Amygdala (tissue), 56 donors: Measurements from ENCODE around the gene ZSCAN18.

Source experiments
- DNase-seq, 56 donors: peaks; one replicate each; lab custom pipeline; 2025; lab: John Stamatoyannopoulos, UW

ZSCAN18 gene

DNA sequence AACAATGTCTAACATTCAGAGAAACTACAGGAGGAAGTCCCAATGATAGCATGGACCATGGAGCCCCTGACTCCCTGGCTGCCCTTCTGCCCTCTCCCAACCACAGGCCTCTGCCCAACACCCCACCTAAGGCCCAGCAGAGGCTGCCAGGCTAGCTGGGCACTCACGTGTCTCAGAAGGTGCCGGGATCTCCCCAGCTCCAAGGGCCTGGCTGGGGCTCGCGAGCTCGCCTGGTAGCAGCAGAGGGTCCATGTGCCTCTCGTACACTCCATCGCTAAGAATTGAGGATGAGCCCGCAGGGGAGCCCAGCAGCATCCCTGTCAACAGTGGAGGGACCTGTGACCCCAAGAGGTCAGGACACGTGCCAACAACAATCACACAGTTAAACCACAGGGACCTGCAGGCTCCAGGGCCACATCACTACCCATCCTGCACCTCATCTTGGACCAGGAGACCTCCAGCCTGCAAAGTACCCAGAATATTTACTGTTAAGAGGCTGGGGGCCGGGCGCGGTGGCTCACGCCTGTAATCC lies 9.4 kb downstream of the ZSCAN18 start:
- no peak for DNase-seq

DNA sequence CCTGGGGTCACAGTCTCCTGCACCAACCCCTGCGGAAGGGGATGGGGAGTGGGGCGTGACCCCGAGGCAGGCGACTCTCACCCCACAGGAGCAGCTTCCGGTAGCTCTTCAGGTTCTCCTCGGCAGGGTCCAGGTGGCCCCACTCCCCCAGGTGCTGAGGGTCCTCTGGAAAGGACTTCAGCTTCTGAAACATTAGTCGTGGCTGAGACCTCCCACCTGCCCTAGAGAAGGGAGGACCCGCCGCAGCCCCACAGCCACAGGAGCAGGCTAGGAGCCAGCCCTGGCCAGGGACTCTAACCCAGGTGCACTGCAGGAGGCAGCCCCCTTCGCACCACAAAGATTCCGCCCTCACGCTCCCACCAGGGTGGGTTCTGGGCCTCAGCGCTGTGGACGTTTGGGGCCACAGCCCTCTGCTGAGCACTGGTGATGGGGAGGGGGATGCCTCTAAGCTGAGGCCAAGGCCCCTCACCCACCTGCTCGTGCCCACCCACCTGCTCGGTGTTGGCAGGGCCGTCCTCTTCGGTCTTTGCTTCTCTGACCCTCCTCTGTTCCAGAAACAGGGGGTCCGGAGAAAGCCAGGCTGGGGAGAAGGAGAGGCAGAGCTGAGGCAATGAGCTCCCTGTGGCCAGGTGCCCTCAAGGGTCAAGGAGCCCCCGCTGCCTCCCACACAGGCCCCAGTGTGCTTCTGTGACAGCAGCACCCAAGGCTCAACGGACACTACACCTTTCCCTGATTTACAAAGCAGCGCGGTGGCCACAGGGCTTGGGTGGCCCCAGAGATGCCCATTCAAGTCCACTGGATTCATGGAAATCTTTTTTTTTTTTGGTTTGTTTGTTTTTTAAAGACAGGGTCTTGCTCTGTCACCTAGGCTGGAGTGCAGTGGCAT lies 11.0 kb downstream of the ZSCAN18 start:
- no peak for DNase-seq

DNA sequence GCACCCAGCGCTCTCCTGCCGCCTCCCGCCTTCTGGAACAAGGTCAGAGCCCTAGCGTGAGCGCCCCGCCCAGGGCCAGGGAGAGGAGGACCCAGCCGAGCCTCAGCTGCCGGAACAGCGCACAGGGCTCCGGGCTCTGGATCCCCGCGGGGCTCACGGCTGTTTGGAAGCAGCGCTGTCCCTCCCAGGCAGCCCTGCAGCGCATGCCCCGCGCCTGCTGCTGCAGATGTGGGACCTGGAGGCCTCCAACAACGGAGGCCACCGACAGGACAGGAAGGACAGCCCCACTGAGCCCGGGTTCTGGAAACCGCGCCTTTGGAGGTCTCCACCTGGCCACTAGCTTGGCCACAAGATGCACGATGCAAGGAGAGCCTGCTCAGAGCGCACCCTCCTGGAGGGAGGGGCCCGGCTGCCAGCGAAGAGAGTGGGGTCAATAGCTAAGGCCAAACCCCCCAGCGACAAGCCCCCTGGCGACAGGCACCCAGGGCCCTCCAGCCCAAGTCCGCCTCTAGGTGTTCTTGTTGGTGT lies 12.6 kb downstream of the ZSCAN18 start:
- no peak for DNase-seq

DNA sequence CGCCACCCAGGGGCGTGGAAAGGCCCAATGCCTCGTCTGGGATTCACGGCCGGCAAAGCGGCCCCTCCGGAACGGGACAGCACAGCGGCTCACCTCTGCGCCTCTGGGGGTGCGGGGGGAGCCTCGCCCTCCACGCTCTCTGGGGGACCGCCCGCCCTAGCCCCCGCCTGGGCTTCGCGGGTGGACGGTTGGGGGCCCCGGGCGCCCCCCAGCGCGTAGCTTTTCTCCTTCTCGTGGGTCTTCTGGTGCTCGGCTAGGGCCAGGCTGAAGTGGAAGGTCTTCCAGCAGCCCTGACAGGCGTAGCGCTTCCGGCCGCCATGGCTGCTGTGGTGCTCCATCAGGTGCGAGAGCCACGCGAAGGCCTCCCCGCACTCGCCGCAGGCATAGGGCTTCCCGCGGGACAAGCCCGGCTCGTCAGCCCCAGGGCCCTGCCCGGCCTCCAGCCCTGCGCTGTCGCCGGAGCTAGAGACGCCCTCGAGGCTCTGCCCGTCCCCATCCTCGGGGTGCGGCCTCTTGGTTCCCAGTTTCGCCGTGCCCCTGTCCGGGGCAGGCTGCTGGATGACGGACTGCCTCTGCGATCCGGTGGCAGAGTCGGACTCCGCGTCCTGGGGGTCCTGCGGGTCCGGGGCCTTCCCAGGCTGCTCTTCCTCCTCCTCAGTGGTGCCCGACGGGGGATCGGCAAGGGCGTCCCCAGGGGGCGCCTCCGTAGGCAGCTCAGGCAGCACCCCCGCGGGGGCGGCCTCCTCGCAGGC lies 13.3 kb downstream of the ZSCAN18 start:
- no peak for DNase-seq

DNA sequence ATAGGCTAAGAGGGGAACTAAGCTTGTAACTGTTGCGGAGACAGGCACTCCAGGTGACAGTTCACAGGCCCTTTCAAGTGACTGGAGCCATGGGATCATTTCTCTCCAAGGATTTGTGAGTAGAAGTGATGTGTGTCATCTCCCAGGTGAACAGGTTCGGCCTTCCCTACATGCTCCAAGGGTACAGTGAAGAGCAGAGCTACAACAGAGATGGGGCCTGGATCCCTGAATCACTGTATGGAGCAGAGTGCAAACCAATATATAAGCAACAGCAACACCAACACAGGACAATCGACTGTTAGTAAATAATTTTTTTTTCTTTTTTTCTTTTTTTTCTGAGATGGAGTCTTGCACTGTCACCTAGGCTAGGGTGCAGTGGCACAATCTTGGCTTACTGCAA lies 15.0 kb downstream of the ZSCAN18 start:
- DNase-seq: no peak

DNA sequence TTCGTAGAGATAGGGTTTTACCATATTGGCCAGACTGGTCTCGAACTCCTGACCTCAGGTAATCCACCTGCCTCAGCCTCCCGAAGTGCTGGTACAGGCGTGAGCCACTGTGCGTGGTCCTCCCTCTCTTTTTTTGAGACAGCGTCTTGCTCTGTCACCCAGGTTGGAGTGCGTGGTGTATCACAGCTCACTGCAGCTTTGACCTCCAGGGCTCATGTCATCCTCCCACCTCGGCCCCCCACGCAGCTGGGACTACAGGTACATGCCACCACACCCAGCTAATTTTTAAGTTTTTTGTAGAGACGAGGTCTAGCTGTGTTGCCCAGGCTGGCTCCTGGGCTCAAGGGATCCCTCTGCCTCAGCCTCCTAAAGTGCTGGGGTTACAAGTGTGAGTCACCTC lies 18.2 kb downstream of the ZSCAN18 start:
- DNase-seq: no peak

DNA sequence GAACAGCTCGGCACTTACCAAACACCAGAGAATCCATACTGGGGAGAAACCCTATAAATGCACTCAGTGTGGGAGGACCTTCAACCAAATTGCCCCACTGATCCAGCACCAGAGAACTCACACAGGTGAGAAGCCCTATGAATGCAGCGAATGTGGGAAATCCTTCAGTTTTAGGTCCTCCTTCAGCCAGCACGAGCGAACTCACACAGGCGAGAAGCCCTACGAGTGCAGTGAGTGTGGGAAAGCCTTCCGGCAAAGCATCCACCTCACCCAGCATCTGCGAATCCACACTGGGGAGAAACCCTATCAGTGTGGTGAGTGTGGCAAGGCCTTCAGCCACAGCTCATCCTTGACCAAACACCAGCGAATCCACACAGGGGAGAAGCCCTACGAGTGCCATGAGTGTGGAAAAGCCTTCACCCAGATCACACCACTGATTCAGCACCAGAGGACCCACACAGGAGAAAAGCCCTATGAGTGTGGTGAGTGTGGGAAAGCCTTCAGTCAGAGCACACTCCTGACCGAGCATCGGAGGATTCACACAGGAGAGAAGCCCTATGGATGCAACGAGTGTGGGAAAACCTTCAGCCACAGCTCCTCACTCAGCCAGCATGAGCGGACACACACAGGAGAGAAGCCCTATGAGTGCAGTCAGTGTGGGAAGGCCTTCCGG lies 30.7 kb downstream of the ZSCAN18 start:
- DNase-seq: no peak

DNA sequence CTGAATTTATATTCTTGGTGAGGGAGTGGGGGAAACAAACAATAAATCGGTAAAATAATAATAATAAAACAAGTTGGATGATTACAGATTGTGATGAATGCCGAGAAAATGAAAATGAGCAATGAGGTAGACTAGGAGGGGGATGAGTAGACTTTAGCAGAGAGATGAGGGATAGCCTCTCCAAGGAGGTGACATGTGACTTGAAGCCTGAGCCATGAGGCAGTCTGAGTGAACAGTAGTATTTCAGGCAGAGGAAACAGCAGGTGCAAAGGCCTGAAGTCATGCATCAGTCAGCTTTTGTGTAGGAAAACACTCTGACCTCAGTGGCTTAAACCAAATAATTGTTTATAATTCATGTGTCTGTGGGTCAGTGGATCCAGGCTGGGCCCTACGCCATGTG lies 34.3 kb downstream of the ZSCAN18 start:
- no peak for DNase-seq

DNA sequence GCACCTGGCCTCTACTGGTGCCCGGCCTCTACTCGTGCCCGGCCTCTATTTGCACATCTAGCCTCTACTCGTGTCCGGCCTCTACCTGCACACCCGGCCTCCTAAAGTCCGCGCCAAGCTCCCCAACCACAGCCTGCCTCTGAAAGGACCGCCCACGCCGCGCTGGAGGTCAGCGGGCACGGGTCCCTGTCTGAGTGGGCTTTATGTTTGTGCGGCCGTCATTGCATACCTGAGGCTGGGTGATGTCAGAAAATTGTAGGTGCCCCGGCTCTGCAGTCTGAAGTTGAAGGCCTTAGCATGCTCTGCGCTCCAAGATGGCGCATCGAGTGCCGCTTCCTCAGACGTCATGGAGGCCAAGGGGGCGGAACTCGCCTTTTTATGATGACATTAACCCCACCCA lies 37.8 kb downstream of the ZSCAN18 start:
- no peak for DNase-seq

DNA sequence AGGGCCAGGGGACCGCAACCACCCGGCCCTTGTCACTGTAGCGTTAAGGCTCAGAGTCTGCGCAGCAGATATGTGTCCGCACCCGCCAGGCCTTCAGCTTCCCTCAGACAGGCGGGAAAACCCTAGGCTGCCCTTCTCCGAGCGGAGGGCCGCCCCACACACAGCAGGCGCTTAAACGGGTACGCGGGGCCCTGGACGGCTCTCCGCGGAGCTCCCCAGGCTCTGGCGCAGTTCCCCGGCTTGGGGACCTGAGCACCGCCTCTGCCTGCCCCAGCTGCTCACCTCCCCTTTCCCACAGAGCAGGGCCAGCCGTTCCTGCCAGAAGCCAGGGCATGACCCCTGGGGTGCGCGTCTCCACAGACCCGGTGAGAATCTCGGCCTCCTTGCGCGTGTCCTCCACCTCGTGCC lies 38.4 kb downstream of the ZSCAN18 start:
- peak in 1 of 56 donors; percentile 32 for DNase-seq

DNA sequence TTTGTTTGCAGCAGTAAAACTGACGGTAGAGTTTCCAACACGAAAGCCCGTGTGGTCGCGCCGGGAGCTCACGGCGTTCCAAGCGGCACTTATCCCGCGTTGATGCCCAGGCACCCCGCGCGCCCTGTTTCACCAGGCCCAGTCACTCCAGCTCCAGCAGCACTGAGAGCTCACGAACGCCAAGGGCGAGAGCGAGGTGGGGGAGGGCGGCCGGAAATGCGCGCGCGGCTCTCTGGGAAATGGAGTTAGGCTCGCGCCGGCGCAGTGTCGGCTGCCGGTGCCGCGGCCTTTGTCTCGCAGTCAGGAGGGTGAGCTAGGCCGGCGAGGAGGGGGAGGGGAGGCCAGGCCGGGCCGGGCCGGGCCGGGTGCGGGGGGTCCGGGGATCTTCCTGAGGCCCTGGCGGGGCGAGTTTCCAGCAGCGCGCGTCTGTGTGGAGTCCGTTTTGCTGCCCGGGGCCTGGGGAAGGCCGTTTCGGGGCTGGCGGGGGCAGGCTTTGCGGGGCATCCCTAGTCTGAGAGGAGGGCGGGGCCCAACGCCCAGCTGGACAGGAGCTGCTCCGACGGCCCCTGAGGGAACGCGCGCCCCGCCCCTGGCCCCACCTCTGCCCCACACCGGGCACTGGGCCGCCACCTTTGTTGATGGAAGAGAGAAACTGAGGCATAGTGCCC lies 38.9 kb downstream of the ZSCAN18 start, which contains the start of gene ZNF135:
Gene ZNF135, plus strand, starts transcription at position 280 of the 668 bp plus-strand sequence. CDS start 721 bp downstream, outside the sequence.
- peak; percentile 20 to 93 (median 80) for DNase-seq

DNA sequence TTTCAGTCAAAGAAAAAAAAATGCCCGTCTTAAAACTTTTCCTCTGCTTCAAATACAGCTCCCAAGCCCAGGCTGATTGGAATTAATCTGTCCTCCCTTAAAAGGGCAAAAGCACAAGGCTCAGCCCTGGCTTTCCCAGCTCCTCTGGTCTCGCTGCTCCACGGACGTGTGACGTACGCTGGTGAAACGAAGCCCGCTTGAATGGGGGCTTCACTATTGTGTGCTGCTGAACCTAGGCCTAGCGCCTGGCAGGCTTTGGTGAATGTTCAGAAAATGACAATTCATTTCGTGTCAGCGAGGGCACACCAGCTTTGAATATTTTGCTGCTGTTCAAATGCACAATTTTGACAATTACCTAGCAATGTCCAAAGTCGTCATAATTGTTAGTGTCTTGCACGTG lies 39.6 kb downstream of the ZSCAN18 start:
- DNase-seq: peak in 5 of 56 donors; percentile 4 to 31 (median 25)

DNA sequence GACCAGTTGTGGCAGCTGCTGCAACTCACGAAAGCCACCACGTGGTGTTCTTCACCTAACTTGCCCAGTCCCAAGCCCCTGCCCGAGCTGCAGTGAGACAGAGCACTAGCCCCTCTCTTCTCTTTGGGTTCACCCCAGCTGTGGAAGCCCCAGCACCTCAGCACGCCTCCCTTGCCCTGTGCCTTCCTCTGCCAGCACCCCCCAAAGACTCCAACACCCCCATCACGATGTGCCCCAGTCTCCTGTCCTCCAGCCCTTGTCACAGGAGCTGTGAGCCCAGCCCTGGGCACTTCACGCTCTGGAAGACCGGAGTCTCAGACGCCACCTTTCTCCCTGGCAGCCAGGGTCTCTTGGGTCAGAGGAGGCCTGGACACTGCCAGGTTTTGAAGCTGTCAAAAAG lies 41.2 kb downstream of the ZSCAN18 start:
- no peak for DNase-seq

DNA sequence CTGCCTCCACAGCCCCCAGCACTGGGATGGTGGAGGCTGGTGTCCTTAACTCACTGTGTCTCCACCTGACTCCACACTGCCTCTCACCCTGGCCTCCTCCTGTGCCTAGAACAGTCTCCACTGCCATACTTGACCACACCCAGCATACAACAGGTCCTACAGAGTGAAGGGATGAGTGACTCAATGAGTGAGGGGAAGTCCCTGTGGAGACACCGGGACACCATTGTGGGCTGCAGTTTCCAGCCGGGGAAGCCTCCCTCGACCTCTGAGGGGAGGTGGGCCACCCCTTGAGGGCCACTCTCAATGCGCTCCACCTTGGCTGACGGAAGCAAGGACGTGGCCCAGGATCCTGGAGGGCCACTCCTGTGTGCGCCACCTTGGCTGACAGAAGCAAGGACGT lies 41.8 kb downstream of the ZSCAN18 start:
- DNase-seq: no peak

DNA sequence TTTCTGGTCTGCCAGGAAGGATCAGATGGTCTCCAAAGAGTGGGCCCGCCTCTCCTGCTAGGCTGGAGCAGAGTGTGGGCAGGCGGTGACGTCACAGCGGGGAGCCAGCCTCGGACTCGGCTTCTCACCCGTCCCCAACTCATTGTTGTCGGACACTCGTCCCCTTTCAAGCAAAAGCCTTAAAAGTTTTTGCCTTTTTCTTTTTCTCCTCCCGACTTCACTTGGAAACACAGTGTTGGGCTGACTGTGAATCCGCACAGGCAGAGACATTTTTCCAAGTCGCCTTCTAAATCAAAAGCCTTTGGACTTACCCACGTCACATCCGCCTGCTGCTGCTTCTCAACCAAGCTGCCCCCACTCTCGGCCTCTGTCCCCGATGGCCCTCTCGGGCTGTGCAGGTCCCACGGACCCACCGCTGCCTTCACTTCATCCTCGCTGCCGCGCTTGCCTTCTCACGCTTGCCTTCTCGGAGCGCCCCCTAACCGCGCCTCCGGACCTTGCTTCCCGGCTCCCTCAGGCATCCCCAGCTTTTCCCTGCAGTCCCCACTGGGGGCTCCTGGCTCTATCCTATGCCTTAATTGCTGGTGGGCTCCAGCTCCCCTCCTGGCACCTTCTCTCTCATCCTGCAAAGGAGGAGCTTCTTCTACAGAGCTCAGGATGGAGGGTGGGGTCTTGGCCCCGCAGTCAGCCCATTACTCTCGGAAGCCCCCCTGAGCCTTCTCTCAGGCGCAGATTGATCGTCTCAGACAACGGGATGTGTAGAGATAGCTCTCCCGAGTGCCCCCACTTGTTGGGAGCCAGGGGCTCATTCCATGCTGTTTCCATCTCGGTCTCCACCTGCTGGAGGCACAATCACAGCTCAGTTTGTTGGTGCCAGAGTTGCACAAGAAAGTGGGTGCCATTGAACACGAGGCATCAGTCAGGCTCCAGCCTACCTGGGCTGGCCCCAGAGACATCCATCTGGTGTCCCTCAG lies 42.8 kb downstream of the ZSCAN18 start:
- peak in 49 of 56 donors; percentile 5 to 81 (median 48) for DNase-seq

DNA sequence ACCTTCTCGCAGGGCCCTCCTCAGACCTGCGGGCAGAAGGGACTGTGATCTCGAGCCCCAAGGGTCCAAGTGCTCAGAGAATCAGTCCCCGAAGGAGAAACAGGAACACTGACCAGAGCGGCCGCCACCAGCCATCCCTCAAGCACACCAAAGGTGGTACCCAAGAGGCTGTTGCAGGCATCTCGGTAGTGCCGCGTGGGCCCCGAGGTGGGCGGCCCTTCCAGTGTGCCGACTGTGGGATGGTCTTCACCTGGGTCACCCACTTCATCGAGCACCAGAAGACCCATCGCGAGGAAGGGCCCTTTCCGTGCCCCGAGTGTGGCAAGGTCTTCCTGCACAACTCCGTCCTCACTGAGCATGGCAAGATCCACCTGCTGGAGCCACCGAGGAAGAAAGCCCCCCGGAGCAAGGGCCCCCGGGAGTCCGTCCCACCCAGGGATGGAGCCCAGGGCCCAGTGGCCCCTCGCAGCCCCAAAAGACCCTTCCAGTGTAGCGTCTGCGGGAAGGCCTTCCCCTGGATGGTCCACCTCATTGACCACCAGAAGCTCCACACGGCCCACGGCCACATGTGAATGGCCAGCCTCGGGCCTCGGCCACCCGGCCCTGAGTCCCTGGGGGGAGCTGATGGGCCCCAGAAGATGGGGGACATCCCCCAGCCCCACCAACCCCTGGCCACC lies 44.4 kb downstream of the ZSCAN18 start:
- no peak for DNase-seq

DNA sequence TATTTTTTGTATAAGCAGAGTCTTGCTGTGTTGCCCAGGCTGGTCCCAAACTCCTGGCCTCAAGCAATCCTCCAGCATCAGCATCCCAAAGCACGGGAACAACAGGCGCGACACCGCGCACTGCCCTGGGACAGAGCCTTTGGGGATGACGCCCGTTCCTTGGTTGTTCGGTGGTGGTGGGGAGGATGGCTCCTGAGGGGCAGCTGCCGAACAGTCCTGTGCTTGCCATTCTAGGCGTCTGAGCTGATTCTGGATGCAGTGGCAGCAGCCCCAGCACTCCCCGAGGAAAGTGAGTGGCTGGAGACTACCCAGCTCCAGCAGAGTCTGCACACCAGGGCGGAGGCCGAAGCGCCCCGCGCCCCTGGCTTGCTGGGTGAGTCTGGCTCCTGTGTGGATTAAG lies 45.8 kb downstream of the ZSCAN18 start:
- no peak for DNase-seq

DNA sequence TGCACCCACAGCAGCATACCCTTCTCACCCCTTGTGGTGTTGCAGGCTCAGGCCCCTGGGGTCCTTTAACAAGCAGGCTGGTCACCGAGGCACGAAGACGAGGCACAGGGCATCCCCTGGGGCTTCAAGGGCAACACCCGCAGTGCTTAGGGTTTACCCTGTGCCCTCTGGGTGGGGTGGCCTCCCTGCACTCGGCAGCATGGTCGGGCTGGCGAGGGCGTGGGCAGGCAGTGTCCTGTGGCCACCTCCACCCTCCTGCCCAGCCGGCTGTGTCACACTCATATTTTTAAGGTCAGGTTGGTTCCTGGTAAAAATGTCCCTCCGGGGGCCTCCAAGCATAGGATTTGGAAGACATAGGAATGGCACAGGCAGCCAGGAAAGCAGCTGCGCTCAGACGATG lies 50.4 kb downstream of the ZSCAN18 start:
- no peak for DNase-seq
